Effector memory CD8-positive, alpha-beta T cell (primary cell): ENCODE data around the gene FASTKD3.

Source experiments
- ATAC-seq: fragments of 150-1000 bp; cut with Tn5 transposase; replicated peaks from 2 replicates; pipeline ENCODE4 v1.10.0; 2021; ENCODE audit warnings: mild to moderate bottlenecking, moderate library complexity
- DNase-seq, 3 experiments: peaks; one replicate each; pipeline ENCODE4 v3.0.0; 2021
- H3K27ac Mint-ChIP-seq, 2 donors: one replicate each; pipeline ENCODE4 v1.8.0; 2022; ENCODE audit warnings: mild to moderate bottlenecking in 2 of 2, mixed read lengths in 2 of 2, moderate library complexity in 2 of 2
- H3K27me3 Mint-ChIP-seq, 2 donors: one replicate each; pipeline ENCODE4 v1.8.0; 2022; ENCODE audit warnings: mixed read lengths in 2 of 2
- H3K36me3 Mint-ChIP-seq: one replicate; pipeline ENCODE4 v1.8.0; 2022; ENCODE audit warnings: mild to moderate bottlenecking, moderate library complexity, mixed read lengths; ENCODE audit not compliant: insufficient read depth
- H3K4me1 Mint-ChIP-seq, 2 donors: one replicate each; pipeline ENCODE4 v1.8.0; 2022; ENCODE audit warnings: low read depth in 2 of 2, mixed read lengths in 2 of 2
- H3K4me3 Mint-ChIP-seq, 2 donors: one replicate each; pipeline ENCODE4 v1.8.0; 2022; ENCODE audit warnings: mild to moderate bottlenecking in 2 of 2, mixed read lengths in 2 of 2, moderate library complexity in 2 of 2
- H3K9me3 Mint-ChIP-seq, 2 donors: one replicate each; pipeline ENCODE4 v1.8.0; 2022; ENCODE audit warnings: mixed read lengths in 2 of 2

FASTKD3 gene

DNA sequence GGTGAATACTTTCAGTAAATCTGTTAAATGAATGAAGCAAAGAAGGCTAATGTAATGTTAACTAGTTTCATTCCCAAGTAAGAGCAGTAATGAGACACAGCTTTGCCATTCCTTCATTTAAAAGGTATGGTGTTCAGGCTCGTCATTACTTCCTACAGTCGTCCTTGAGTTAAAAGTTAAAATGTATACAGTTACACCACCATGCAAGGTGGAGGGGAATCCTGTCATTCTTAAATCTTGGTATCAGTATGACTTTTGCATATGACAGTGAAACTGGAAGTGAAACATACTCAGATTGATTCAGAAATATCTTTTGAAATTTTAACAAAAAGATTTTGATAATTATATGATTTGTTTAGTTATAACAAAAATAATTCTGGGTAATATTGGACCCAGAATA is 26.0 kb upstream of the FASTKD3 start:
- Mint-ChIP-seq H3K27ac (peak overlapping the region in 1 of 2 donors; percentile 46), H3K9me3 (no peaks in the 10 kb centered on the region), H3K27me3 (no peaks in the 10 kb centered on the region), H3K4me3 (no peak overlapping the region), H3K4me1 (no peaks in the 10 kb centered on the region), H3K36me3 (peaks cover 89% of the 10 kb centered on the region)
- DNase-seq: no peak
- ATAC-seq: no peak

DNA sequence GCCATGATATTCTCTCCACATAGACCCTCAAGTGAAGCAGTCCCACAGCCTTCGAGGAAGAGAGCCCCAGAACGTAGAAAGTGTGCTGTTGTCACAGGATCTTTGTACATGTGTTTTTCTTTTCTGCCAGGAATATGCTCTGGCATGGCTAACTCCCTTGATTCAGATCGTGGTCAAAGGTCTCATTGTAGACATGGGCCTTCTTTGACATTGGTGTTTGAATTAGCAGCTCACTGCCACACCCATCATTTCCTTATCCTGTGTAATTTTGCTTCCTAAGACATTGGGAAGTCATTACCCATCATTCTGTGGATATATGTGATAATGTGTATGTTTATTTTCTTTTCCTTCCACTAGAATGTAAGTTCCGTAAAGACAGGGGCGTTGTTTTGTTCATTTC is 25.6 kb upstream of the FASTKD3 start:
- no peaks in the 10 kb centered on the region for H3K4me1 Mint-ChIP-seq
- H3K27ac Mint-ChIP-seq: peak overlapping the region; percentile 20 to 46
- DNase-seq (no peak), ATAC-seq (no peak)
- H3K27me3 Mint-ChIP-seq: no peaks in the 10 kb centered on the region
- H3K4me3 Mint-ChIP-seq: no peak overlapping the region
- no peaks in the 10 kb centered on the region for H3K9me3 Mint-ChIP-seq
- H3K36me3 Mint-ChIP-seq: peaks cover 90% of the 10 kb centered on the region

DNA sequence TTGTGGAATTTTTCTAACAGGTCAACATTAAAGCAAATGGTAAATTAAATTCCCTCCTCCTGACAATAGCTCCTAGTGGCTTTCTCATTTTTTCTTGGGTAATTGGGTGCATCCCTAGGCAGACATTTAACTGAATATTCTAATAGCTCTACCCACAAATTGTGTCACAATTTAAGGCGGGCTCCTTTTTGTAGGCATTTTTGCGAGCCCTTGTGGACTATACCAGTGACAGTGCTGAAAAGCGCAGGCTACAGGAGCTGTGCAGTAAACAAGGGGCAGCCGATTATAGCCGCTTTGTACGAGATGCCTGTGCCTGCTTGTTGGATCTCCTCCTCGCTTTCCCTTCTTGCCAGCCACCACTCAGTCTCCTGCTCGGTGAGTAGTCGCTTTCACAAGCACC is 20.1 kb upstream of the FASTKD3 start:
- Mint-ChIP-seq H3K4me1 (peaks cover 5 to 9% of the 10 kb centered on the region in 2 donors), H3K4me3 (no peak overlapping the region), H3K27ac (peak overlapping the region in 1 of 2 donors; percentile 20)

GRCh38 chr5:7886849-7887475 is 18.1 kb upstream of the FASTKD3 start:
- DNase-seq: peak in 1 of 3 experiments; percentile 4
- H3K36me3 Mint-ChIP-seq: peaks cover 78% of the 10 kb centered on the region
- peak overlapping the region; percentile 6 to 84 for H3K27ac Mint-ChIP-seq

More for the DNA sequence above, 20.1 kb upstream of the FASTKD3 start:
- H3K9me3 Mint-ChIP-seq: no peaks in the 10 kb centered on the region
- DNase-seq: no peak
- no peaks in the 10 kb centered on the region for H3K27me3 Mint-ChIP-seq
- peaks cover 76% of the 10 kb centered on the region for H3K36me3 Mint-ChIP-seq
- no peak for ATAC-seq

GRCh38 chr5:7884491-7885267 is 15.8 kb upstream of the FASTKD3 start:
- Mint-ChIP-seq H3K27ac (peak overlapping the region in 1 of 2 donors; percentile 50), H3K9me3 (no peaks in the 10 kb centered on the region), H3K4me1 (peaks cover 19 to 29% of the 10 kb centered on the region in 2 donors), H3K27me3 (no peaks in the 10 kb centered on the region), H3K36me3 (peaks cover 76% of the 10 kb centered on the region), H3K4me3 (no peak overlapping the region)
- DNase-seq (no peak), ATAC-seq (no peak)

More at GRCh38 chr5:7886849-7887475, 18.1 kb upstream of the FASTKD3 start:
- peak; percentile 65 for ATAC-seq
- no peaks in the 10 kb centered on the region for H3K27me3 Mint-ChIP-seq
- no peaks in the 10 kb centered on the region for H3K9me3 Mint-ChIP-seq
- no peak overlapping the region for H3K4me3 Mint-ChIP-seq
- peaks cover 7 to 15% of the 10 kb centered on the region in 2 donors for H3K4me1 Mint-ChIP-seq

DNA sequence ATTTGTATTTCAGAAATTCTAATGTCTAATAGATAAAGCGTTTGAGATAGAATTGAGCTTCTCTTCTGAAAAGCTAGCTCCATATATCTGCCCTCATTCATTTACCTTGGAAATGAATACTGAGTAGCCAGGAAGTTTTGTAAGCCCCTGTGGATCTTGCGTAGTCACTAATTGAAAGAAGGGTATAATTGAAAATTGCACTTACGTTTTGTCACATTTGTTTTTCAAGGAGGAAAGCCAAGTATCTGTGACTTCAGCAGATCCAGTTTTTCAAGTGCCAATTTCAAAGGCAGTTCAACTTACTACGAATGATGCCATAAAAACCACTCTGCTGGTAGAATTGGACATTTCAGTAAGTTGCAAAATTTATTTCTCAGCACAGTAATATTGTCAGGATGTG is 14.1 kb upstream of the FASTKD3 start:
- H3K36me3 Mint-ChIP-seq: peaks cover 82% of the 10 kb centered on the region
- no peak for DNase-seq
- H3K27me3 Mint-ChIP-seq: no peaks in the 10 kb centered on the region
- H3K4me1 Mint-ChIP-seq: peaks cover 19 to 38% of the 10 kb centered on the region in 2 donors
- no peak overlapping the region for H3K4me3 Mint-ChIP-seq
- H3K9me3 Mint-ChIP-seq: no peaks in the 10 kb centered on the region
- peak overlapping the region in 1 of 2 donors; percentile 33 for H3K27ac Mint-ChIP-seq
- no peak for ATAC-seq

GRCh38 chr5:7881816-7882215 is 13.0 kb upstream of the FASTKD3 start:
- DNase-seq: no peak
- Mint-ChIP-seq H3K36me3 (peaks cover 83% of the 10 kb centered on the region), H3K27ac (peak overlapping the region in 1 of 2 donors; percentile 90), H3K9me3 (no peaks in the 10 kb centered on the region), H3K4me3 (no peak overlapping the region), H3K27me3 (no peaks in the 10 kb centered on the region), H3K4me1 (peaks cover 20 to 36% of the 10 kb centered on the region in 2 donors)
- ATAC-seq: no peak

DNA sequence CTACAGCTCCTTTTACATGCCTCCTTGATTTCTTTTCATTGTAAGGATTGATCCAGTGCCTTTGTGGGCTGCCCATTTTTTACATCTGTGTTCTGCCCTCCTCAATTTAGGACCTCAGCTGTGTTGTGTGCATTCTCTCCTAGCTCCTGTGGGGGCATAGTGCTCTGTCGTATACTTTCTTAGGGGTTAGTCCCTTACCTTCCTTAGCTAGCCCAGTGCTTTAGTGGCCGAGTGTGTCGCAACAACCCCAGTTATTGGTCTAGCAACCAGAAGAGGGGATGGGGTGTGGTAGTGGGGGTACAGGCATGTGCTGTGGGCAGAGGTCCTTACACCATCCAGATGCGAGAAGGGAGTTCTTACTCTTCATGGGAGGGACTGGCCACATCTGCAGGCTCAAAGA is 12.3 kb upstream of the FASTKD3 start:
- H3K9me3 Mint-ChIP-seq: no peaks in the 10 kb centered on the region
- H3K4me3 Mint-ChIP-seq: no peak overlapping the region
- H3K36me3 Mint-ChIP-seq: peaks cover 82% of the 10 kb centered on the region
- DNase-seq: no peak
- ATAC-seq: no peak
- H3K4me1 Mint-ChIP-seq: peaks cover 20 to 38% of the 10 kb centered on the region in 2 donors
- no peaks in the 10 kb centered on the region for H3K27me3 Mint-ChIP-seq
- peak overlapping the region; percentile 41 to 90 for H3K27ac Mint-ChIP-seq

DNA sequence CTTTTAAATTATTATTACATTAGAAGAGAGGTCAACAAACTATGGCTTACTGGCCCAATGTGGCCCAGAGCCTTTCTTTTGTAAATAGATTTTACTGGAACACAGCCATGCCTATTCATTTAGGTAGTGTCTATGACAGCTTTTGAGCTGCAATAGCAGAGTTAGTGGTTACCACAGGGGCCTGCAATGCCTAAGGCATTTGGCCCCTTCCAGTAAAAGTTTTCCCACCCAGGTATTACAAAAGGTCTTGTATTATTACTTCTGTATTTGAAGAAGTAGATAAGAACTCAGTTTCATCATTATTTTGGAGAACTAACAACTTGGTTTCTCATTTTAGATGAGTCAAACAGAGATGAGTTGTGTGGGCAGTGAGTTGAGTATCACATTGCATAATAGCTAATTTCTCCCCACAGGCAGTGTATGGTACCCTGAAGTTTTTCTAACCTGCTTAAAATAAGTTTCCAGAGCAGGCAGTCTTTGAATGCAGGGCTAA is 9.6 kb upstream of the FASTKD3 start:
- Mint-ChIP-seq H3K36me3 (peaks cover 73% of the 10 kb centered on the region), H3K4me1 (peaks cover 27 to 57% of the 10 kb centered on the region in 2 donors), H3K27me3 (no peaks in the 10 kb centered on the region), H3K9me3 (no peaks in the 10 kb centered on the region), H3K4me3 (no peak overlapping the region), H3K27ac (peak overlapping the region; percentile 38 to 49)
- ATAC-seq (no peak), DNase-seq (no peak)

DNA sequence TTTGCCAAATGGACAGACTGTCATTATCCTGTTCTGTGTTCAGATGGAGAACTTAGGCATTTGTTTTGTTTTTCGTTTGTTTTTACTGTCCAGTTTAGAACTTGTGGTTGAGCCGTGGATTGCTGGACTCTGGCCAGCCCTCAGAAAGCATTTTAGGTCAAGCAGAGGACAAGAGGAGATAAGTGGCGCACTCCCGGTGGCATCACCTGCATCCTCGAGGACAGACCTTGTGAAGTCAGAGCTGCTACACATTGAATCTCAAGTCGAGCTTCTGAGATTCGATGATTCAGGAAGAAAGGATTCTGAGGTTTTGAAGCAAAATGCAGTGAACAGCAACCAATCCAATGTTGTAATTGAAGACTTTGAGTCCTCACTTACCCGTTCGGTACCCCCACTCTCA is 9.0 kb upstream of the FASTKD3 start:
- DNase-seq: no peak
- Mint-ChIP-seq H3K27ac (peak overlapping the region; percentile 49 to 83), H3K27me3 (no peaks in the 10 kb centered on the region), H3K36me3 (peaks cover 69% of the 10 kb centered on the region), H3K4me1 (peaks cover 33 to 60% of the 10 kb centered on the region in 2 donors), H3K4me3 (no peak overlapping the region), H3K9me3 (no peaks in the 10 kb centered on the region)
- no peak for ATAC-seq

DNA sequence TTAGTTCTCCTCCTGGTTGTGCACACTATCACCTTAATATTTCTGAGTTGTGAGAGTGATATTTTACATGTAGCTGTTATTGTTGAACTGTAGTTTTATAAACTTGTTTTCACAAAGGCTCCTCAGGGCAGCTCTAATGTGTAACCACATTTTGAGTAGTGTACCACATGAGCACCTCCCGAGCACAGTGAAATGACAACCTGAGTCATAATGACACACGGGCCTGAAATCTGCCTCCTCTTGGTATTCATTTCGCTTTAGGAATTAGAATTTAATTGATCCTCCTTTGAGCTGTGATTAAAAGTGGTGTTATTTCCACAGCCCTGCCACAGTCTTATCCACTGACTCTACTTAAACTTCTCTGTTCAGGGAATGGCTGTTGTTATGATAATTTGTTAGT is 8.0 kb upstream of the FASTKD3 start:
- DNase-seq (no peak), ATAC-seq (no peak)
- H3K4me1 Mint-ChIP-seq: peaks cover 37 to 63% of the 10 kb centered on the region in 2 donors
- H3K9me3 Mint-ChIP-seq: no peaks in the 10 kb centered on the region
- no peaks in the 10 kb centered on the region for H3K27me3 Mint-ChIP-seq
- H3K36me3 Mint-ChIP-seq: peaks cover 59% of the 10 kb centered on the region
- H3K27ac Mint-ChIP-seq: peak overlapping the region in 1 of 2 donors; percentile 83
- H3K4me3 Mint-ChIP-seq: no peak overlapping the region

DNA sequence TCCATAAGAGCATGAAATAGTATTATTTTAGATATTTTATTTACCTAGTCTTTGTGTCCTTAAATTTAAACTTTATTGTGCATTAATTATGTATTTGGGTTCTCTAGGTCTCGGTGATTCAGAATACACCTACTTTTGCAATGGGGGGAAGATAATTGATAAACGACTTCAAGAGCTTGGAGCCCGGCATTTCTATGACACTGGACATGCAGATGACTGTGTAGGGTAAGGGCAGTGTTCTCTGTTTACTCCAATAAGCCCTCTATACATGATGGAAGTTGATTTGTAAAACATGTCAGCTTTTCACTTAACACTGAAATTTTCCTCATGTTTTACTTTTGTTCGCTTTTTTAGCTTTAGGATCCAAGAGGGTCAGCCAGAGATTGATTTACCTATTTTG is 6.3 kb upstream of the FASTKD3 start:
- ATAC-seq (no peak), DNase-seq (no peak)
- Mint-ChIP-seq H3K9me3 (no peaks in the 10 kb centered on the region), H3K27ac (peak overlapping the region in 1 of 2 donors; percentile 92), H3K4me1 (peaks cover 40 to 67% of the 10 kb centered on the region in 2 donors), H3K4me3 (no peak overlapping the region), H3K36me3 (peaks cover 51% of the 10 kb centered on the region), H3K27me3 (no peaks in the 10 kb centered on the region)

- no peak for DNase-seq
- peak overlapping the region; percentile 68 to 92 for H3K27ac Mint-ChIP-seq
- peaks cover 48% of the 10 kb centered on the region for H3K36me3 Mint-ChIP-seq
- ATAC-seq: no peak
- no peak overlapping the region for H3K4me3 Mint-ChIP-seq
- H3K4me1 Mint-ChIP-seq: peaks cover 44 to 72% of the 10 kb centered on the region in 2 donors
- H3K27me3 Mint-ChIP-seq: no peaks in the 10 kb centered on the region
- H3K9me3 Mint-ChIP-seq: no peaks in the 10 kb centered on the region
Measured at GRCh38 chr5:7874639-7875038, 5.8 kb upstream of the FASTKD3 start.

DNA sequence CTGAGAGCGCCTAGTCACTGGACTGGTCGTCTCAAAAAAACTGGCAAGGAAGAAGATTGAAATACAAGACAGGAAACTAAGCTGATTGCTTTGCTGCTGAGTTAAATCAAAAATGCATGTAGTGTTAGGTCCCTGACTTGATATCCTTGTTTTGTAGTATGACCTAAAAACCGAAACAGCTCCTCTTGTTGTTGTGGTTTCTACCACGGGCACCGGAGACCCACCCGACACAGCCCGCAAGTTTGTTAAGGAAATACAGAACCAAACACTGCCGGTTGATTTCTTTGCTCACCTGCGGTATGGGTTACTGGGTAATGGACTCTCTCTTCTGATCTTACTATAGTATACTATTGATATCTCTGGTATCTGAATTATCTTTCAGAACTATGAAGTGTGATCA is 4.4 kb upstream of the FASTKD3 start:
- peak; percentile 4 to 6 (median 6) for DNase-seq
- Mint-ChIP-seq H3K27ac (peak overlapping the region; percentile 68 to 92), H3K36me3 (peaks cover 39% of the 10 kb centered on the region), H3K9me3 (no peaks in the 10 kb centered on the region), H3K27me3 (no peaks in the 10 kb centered on the region), H3K4me1 (peaks cover 48 to 69% of the 10 kb centered on the region in 2 donors), H3K4me3 (peak overlapping the region; percentile 52 to 74)
- peak; percentile 6 for ATAC-seq
